Measurements from ENCODE around the gene MTERF2.

GRCh38 chr12:107011519-107011918 lies 24.6 kb upstream of the MTERF2 start:
- TF ChIP-seq, protein P1, sequence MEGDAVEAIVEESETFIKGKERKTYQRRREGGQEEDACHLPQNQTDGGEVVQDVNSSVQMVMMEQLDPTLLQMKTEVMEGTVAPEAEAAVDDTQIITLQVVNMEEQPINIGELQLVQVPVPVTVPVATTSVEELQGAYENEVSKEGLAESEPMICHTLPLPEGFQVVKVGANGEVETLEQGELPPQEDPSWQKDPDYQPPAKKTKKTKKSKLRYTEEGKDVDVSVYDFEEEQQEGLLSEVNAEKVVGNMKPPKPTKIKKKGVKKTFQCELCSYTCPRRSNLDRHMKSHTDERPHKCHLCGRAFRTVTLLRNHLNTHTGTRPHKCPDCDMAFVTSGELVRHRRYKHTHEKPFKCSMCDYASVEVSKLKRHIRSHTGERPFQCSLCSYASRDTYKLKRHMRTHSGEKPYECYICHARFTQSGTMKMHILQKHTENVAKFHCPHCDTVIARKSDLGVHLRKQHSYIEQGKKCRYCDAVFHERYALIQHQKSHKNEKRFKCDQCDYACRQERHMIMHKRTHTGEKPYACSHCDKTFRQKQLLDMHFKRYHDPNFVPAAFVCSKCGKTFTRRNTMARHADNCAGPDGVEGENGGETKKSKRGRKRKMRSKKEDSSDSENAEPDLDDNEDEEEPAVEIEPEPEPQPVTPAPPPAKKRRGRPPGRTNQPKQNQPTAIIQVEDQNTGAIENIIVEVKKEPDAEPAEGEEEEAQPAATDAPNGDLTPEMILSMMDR (IDR thresholded peaks at IDR 0.05), result no peak
- no peak for TF ChIP-seq POLR2A (IDR thresholded peaks at IDR 0.05)
